GM23338 (cell line): ENCODE data around the gene MON1B. TPM values are rescaled to one million over a fixed set of nuclear protein-coding genes. Genes with fewer than 3 reads are reported as not detected.
"Not testable (repeated sequence)": the region's sequence is repeated elsewhere in the genome, so short reads cannot be mapped to it uniquely, and the experiment has no call there.

Source experiments
- ATAC-seq: fragments of 200-7000 bp; cut with Tn5 transposase; 3 replicates; pipeline ENCODE4 v1.9.1; 2020
- DNase-seq: peaks from one replicate; pipeline ENCODE4 v3.0.0-alpha.2; 2015; ENCODE audit warnings: low spot score
- H2AFZ ChIP-seq: fragments of 200-600 bp; sonication (generic); 2 replicates; pipeline ENCODE4 v1.8.0; 2016; ENCODE audit warnings: antibody characterized with exemption, mild to moderate bottlenecking, moderate library complexity
- H3F3A ChIP-seq: fragments of 200-600 bp; sonication (generic); replicated peaks from 2 replicates; pipeline ENCODE4 v1.8.0; 2017; ENCODE audit warnings: antibody characterized with exemption, mixed run types, low read depth
- H3K27ac ChIP-seq: fragments of 200-600 bp; sonication (generic); 2 replicates; pipeline ENCODE4 v1.6.1; 2016; ENCODE audit warnings: low read depth
- H3K27me3 ChIP-seq: fragments of 200-600 bp; sonication (generic); 2 replicates; pipeline ENCODE4 v1.8.0; 2016; ENCODE audit warnings: mild to moderate bottlenecking, mixed run types, moderate library complexity; ENCODE audit not compliant: insufficient read depth
- H3K36me3 ChIP-seq: fragments of 200-600 bp; sonication (generic); 2 replicates; pipeline ENCODE4 v1.8.0; 2016; ENCODE audit warnings: mild to moderate bottlenecking; ENCODE audit not compliant: insufficient read depth
- H3K4me1 ChIP-seq: fragments of 200-600 bp; sonication (generic); 2 replicates; pipeline ENCODE4 v1.8.0; 2016; ENCODE audit warnings: mild to moderate bottlenecking, moderate library complexity; ENCODE audit not compliant: insufficient read depth
- H3K4me2 ChIP-seq: fragments of 200-600 bp; sonication (generic); 2 replicates; pipeline ENCODE4 v1.7.1; 2017; ENCODE audit warnings: mixed run types
- H3K4me3 ChIP-seq: fragments of 200-600 bp; sonication (generic); 2 replicates; pipeline ENCODE4 v1.6.1; 2016; ENCODE audit warnings: mixed run types
- H3K79me2 ChIP-seq: fragments of 200-600 bp; sonication (generic); replicated peaks from 2 replicates; pipeline ENCODE4 v1.8.0; 2017; ENCODE audit warnings: mild to moderate bottlenecking; ENCODE audit not compliant: insufficient read depth
- H3K9me2 ChIP-seq: fragments of 200-600 bp; sonication (generic); 2 replicates; pipeline ENCODE4 v1.8.0; 2017; ENCODE audit not compliant: insufficient read depth
- H4K20me1 ChIP-seq: fragments of 200-600 bp; sonication (generic); replicated peaks from 2 replicates; pipeline ENCODE4 v1.8.0; 2017; ENCODE audit warnings: mild to moderate bottlenecking; ENCODE audit not compliant: insufficient read depth
- H3K27ac Mint-ChIP-seq: 2 replicates; pipeline ENCODE4 v1.8.0; 2020; ENCODE audit warnings: inconsistent platforms, mild to moderate bottlenecking, moderate library complexity, mixed read lengths
- H3K27me3 Mint-ChIP-seq: 3 replicates; pipeline ENCODE4 v1.8.0; 2022; ENCODE audit warnings: low read depth, mild to moderate bottlenecking, moderate library complexity, mixed read lengths, inconsistent platforms; ENCODE audit not compliant: insufficient read depth, poor library complexity
- H3K36me3 Mint-ChIP-seq: 3 replicates; pipeline ENCODE4 v1.8.0; 2021; ENCODE audit warnings: low read depth, mild to moderate bottlenecking, inconsistent platforms, moderate library complexity, mixed read lengths
- H3K4me1 Mint-ChIP-seq: 3 replicates; pipeline ENCODE4 v1.8.0; 2020; ENCODE audit warnings: mild to moderate bottlenecking, inconsistent platforms, mixed read lengths
- H3K4me3 Mint-ChIP-seq: 3 replicates; pipeline ENCODE4 v1.8.0; 2021; ENCODE audit warnings: moderate library complexity, mild to moderate bottlenecking, inconsistent platforms, mixed read lengths
- H3K9me3 Mint-ChIP-seq: 3 replicates; pipeline ENCODE4 v1.8.0; 2020; ENCODE audit warnings: moderate library complexity, mild to moderate bottlenecking, inconsistent platforms, mixed read lengths
- EZH2 ChIP-seq: fragments of 200-600 bp; sonication (generic); IDR thresholded peaks from one replicate; pipeline ENCODE4 v1.8.0; 2017; ENCODE audit warnings: antibody characterized with exemption, mild to moderate bottlenecking, low read depth; ENCODE audit not compliant: unreplicated experiment
- JUNB ChIP-seq: IDR thresholded peaks from one replicate; pipeline ENCODE4 v1.6.1; 2016; ENCODE audit warnings: antibody characterized with exemption; ENCODE audit not compliant: unreplicated experiment
- POLR2AphosphoS5 ChIP-seq: IDR thresholded peaks from 2 replicates; pipeline ENCODE4 v1.6.1; 2016; ENCODE audit warnings: antibody characterized with exemption, low read depth
- REST ChIP-seq: IDR thresholded peaks from one replicate; pipeline ENCODE4 v1.6.1; 2018; ENCODE audit warnings: antibody characterized with exemption; ENCODE audit not compliant: unreplicated experiment
- ZNF331 ChIP-seq: fragments of 250-450 bp; sonication (Bioruptor Pico); IDR thresholded peaks from 2 replicates; pipeline ENCODE4 v1.5.0; 2020; ENCODE audit warnings: low read depth, mild to moderate bottlenecking, moderate library complexity
- ZNF462 ChIP-seq: fragments of 250-450 bp; sonication (Bioruptor Pico); IDR thresholded peaks from 2 replicates; pipeline ENCODE4 v1.5.0; 2020; ENCODE audit warnings: mild to moderate bottlenecking, moderate library complexity
- polyA plus RNA-seq: library from polyadenylated mRNA; unstranded; fragments of >200 nt; fragmentation: Nextera tagmentation; extraction: Ambion mirVana; gene quantifications from 2 replicates; pipeline ENCODE4 v1.2.1, GENCODE V29; 2016
- total RNA-seq: library from RNA; depleted of rRNA; stranded (reverse); fragments of >200 nt; shearing (Covaris generic); gene quantifications from 2 replicates; pipeline ENCODE4 v1.2.3, GENCODE V29; 2014

The MON1B gene
- total and polyA plus RNA-seq, 2 experiments from 2014 or later: 9.7 to 30.2 TPM

DNA sequence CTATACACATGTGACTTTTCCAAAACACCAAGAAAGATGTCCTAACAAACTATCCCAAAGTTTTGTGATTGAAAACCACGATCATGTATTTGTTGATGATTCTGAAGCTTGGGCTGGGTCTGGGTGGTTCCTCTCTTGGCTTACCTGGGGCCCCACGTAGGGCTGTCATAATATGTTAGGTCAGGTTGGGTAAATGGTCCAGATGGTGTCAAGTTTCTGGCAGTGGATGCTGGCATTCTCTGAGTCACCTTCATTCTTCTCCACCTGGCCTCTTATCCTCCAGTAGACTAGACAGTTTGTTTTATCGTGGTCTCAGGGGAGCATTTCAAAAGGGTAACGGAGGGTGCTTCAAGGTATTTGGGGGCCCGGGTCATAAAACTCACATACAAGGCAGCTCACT, 47.6 kb downstream of the MON1B start:
- Histone ChIP-seq H3K36me3 (no peaks in the 10 kb centered on the region; the same call in 1 of the 2 replicates), H3K27ac (no peak overlapping the region), H3K4me3 (no peak overlapping the region), H3K4me2 (no peak overlapping the region), H3K27me3 (peaks cover 6% of the 10 kb centered on the region; the same call in 1 of the 2 replicates), H3K9me2 (no peaks in the 10 kb centered on the region), H3K4me1 (peaks cover 36% of the 10 kb centered on the region), H3F3A (0 out of 2 replicates have a peak, but pooled peaks cover 4% of the 10 kb centered on the region), H2AFZ (no peak overlapping the region), H4K20me1 (no peaks in the 10 kb centered on the region), H3K79me2 (no peaks in the 10 kb centered on the region)
- Mint-ChIP-seq H3K4me1 (peaks cover 31% of the 10 kb centered on the region), H3K9me3 (no peaks in the 10 kb centered on the region), H3K27me3 (peaks cover 4% of the 10 kb centered on the region), H3K4me3 (no peak overlapping the region), H3K36me3 (no peaks in the 10 kb centered on the region), H3K27ac (no peak overlapping the region)
- TF ChIP-seq POLR2AphosphoS5: no peak
- no peak for TF ChIP-seq EZH2
- no peak for TF ChIP-seq ZNF462
- TF ChIP-seq REST: no peak
- no peak for TF ChIP-seq ZNF331 (CRISPR knock-in tag)
- no peak for TF ChIP-seq JUNB
- ATAC-seq (no peak), DNase-seq (no peak)

DNA sequence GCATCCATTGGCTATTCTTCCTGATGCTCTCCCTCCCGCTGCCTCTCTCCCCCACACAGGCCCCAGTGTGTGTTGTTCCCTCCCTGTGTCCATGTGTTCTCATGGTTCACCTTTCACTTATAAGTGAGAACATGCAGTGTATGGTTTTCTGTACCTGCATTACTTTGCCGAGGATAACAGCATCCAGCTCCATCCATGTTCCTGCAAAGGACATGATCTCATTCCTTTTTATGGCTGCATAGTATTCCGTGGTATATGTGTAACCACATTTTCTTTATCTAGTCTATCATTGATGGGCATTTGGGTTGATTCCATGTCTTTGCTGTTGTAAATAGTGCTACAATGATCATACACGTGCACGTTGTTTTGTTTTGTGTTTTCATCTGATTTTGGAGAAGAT, 51.5 kb downstream of the MON1B start:
- H3K4me3 ChIP-seq, H4K20me1 ChIP-seq, H3K79me2 ChIP-seq, H3K36me3 ChIP-seq, H3F3A ChIP-seq, H3K4me3 Mint-ChIP-seq, H3K27ac ChIP-seq, H3K9me3 Mint-ChIP-seq, H3K27ac Mint-ChIP-seq, H3K27me3 Mint-ChIP-seq, H3K4me2 ChIP-seq, H3K27me3 ChIP-seq, DNase-seq, H3K9me2 ChIP-seq, H3K36me3 Mint-ChIP-seq, H2AFZ ChIP-seq, ATAC-seq: not testable (repeated sequence)
- H3K4me1 Mint-ChIP-seq: peaks cover 17% of the 10 kb centered on the region
- H3K4me1 ChIP-seq: peaks cover 14% of the 10 kb centered on the region
